ENCODE measurements around the gene TMEM108. TPM values are rescaled to one million over a fixed set of nuclear protein-coding genes. Genes with fewer than 3 reads are reported as not detected.

The TMEM108 gene
- polyA plus RNA-seq (0.09 TPM in 1 of 3 replicates, not detected in the others), polyA minus RNA-seq (0.20 TPM in 1 of 3 replicates, not detected in the others)
- polyA plus RNA-seq (2011; ENCODE audit: low read depth), result not detected
- 0.06 and 0.09 TPM in 2 replicates for polyA plus RNA-seq (2011; cell fraction: cytosol; rRNA removed)
- polyA plus RNA-seq (2011; cell fraction: nucleus; rRNA removed), result 0.29 TPM in 1 of 2 replicates, not detected in the other
- polyA plus RNA-seq (2012; ENCODE audit: low replicate concordance), result 0.05 TPM in 1 of 2 replicates, not detected in the other
- not detected for polyA minus RNA-seq (2011; cell fraction: cytosol; rRNA and poly(A)+ RNA removed)
- not detected in 2 replicates for polyA minus RNA-seq (2011; cell fraction: nucleus; rRNA and poly(A)+ RNA removed)

- no peaks in the 10 kb centered on the region for H3K9me1 ChIP-seq (ENCODE audit: control insufficient read depth, extremely low read depth, insufficient read depth, low read length)
- no peak for TF ChIP-seq EZH2 (IDR thresholded peaks at IDR 0.05; ENCODE audit: low read length)
- no peak for TF ChIP-seq CTCF (optimal IDR thresholded peaks at IDR 0.05 in 1 of 3, IDR thresholded peaks at IDR 0.05 in 1 of 3, conservative IDR thresholded peaks at IDR 0.05 in 1 of 3; ENCODE audit: extremely low read depth in 1 of 3, insufficient read depth in 2 of 3, low read length in 3 of 3)
- peaks cover 33% of the 10 kb centered on the region for H3K27me3 ChIP-seq (ENCODE audit: control insufficient read depth, extremely low read depth, insufficient read depth, low read length)
- H3K79me2 ChIP-seq (ENCODE audit: control insufficient read depth, insufficient read depth, low read length), result no peaks in the 10 kb centered on the region
- H3K36me3 ChIP-seq (ENCODE audit: control insufficient read depth in 2 of 2, extremely low read depth in 1 of 2, insufficient read depth in 2 of 2, low read length in 2 of 2), result no peaks in the 10 kb centered on the region
- H3K4me1 ChIP-seq (ENCODE audit: control insufficient read depth, extremely low read depth, insufficient read depth, low read length), result no peaks in the 10 kb centered on the region
- H4K20me1 ChIP-seq (ENCODE audit: control insufficient read depth, extremely low read depth, insufficient read depth, low read length), result no peaks in the 10 kb centered on the region
- H3K9ac ChIP-seq (ENCODE audit: control insufficient read depth, extremely low read depth, insufficient read depth, low read length), result no peak within 1 kb of the TSS
- H2AFZ ChIP-seq (ENCODE audit: control insufficient read depth, low read length), result no peak within 1 kb of the TSS
- no peak for DNase-seq (ENCODE audit: low read depth, low spot score)
- peak within 1 kb of the TSS; percentile 42 to 52 (median 52) for H3K4me3 ChIP-seq (ENCODE audit: control insufficient read depth in 2 of 3, extremely low read depth in 1 of 3, insufficient read depth in 2 of 3, low read depth in 1 of 3, low read length in 3 of 3)
- dilution Hi-C loops (cut with MboI; ENCODE audit: extremely low pct_ligation_motif_present, low sequenced_read_pairs), result no loop called here
- no peak for FAIRE-seq
- no peaks in the 10 kb centered on the region for H3K9me3 ChIP-seq (ENCODE audit: control insufficient read depth, low read depth, low read length)
- peak within 1 kb of the TSS; percentile 70 for H3K4me2 ChIP-seq (ENCODE audit: control insufficient read depth, extremely low read depth, insufficient read depth, low read depth, low read length)
- no peak within 1 kb of the TSS for H3K27ac ChIP-seq (ENCODE audit: control insufficient read depth, insufficient read depth, low read length)
These were observed at the start of gene TMEM108 for GRCh38 chr3:133038089-133038730. TSS of gene TMEM108 (plus strand) at chr3:133038391.

- Histone ChIP-seq H4K20me1 (ENCODE audit: control insufficient read depth, extremely low read depth, insufficient read depth, low read length) (no peaks in the 10 kb centered on the region), H3K9me1 (ENCODE audit: control insufficient read depth, extremely low read depth, insufficient read depth, low read length) (no peaks in the 10 kb centered on the region), H3K4me2 (ENCODE audit: control insufficient read depth, extremely low read depth, insufficient read depth, low read depth, low read length) (no peak overlapping the region), H3K4me3 (ENCODE audit: control insufficient read depth in 2 of 3, extremely low read depth in 1 of 3, insufficient read depth in 2 of 3, low read depth in 1 of 3, low read length in 3 of 3) (no peak overlapping the region), H2AFZ (ENCODE audit: control insufficient read depth, low read length) (no peak overlapping the region), H3K9me3 (ENCODE audit: control insufficient read depth, low read depth, low read length) (no peaks in the 10 kb centered on the region), H3K27me3 (ENCODE audit: control insufficient read depth, extremely low read depth, insufficient read depth, low read length) (no peaks in the 10 kb centered on the region), H3K9ac (ENCODE audit: control insufficient read depth, extremely low read depth, insufficient read depth, low read length) (no peak overlapping the region), H3K79me2 (ENCODE audit: control insufficient read depth, insufficient read depth, low read length) (no peaks in the 10 kb centered on the region), H3K4me1 (ENCODE audit: control insufficient read depth, extremely low read depth, insufficient read depth, low read length) (no peaks in the 10 kb centered on the region), H3K27ac (ENCODE audit: control insufficient read depth, insufficient read depth, low read length) (no peak overlapping the region), H3K36me3 (ENCODE audit: control insufficient read depth in 2 of 2, extremely low read depth in 1 of 2, insufficient read depth in 2 of 2, low read length in 2 of 2) (no peaks in the 10 kb centered on the region)
- dilution Hi-C loops (cut with MboI; ENCODE audit: extremely low pct_ligation_motif_present, low sequenced_read_pairs), result no loop called here
- FAIRE-seq, result no peak
- TF ChIP-seq EZH2 (IDR thresholded peaks at IDR 0.05; ENCODE audit: low read length) (no peak), CTCF (optimal IDR thresholded peaks at IDR 0.05 in 1 of 3, IDR thresholded peaks at IDR 0.05 in 1 of 3, conservative IDR thresholded peaks at IDR 0.05 in 1 of 3; ENCODE audit: extremely low read depth in 1 of 3, insufficient read depth in 2 of 3, low read length in 3 of 3) (no peak)
- DNase-seq (ENCODE audit: low read depth, low spot score), result no peak
These were observed 42.2 kb upstream of the TMEM108 start for GRCh38 chr3:132995971-132996370.

Measured in keratinocyte (primary cell).